Left ventricle myocardium superior (tissue), 1 donor: ENCODE results near the gene GLMN. TPM values are rescaled to one million over a fixed set of nuclear protein-coding genes. Genes with fewer than 3 reads are reported as not detected.

Experiments used
- ATAC-seq: fragments of 200-7000 bp; cut with Tn5 transposase; one replicate; pipeline ENCODE4 v1.9.1; 2020; ENCODE audit warnings: mild to moderate bottlenecking, moderate library complexity
- DNase-seq: peaks from one replicate; pipeline ENCODE4 v3.0.0-alpha.2; 2020
- intact Hi-C: fragments of 100-400 bp; cut with micrococcal nuclease; formaldehyde crosslinking; loops from one replicate; pipeline ENCODE4 v1.11.0; 2022
- long read RNA-seq: library from polyadenylated mRNA; unstranded; transcript quantifications from one replicate; pipeline ENCODE4 v2.0.0, GENCODE V29; 2021
- total RNA-seq: library from RNA; stranded (reverse); fragmentation: NEBNext Ultra II Directional; extraction: Animal tissue kit (Norgen Biotek cat#: 25700); gene quantifications from one replicate; pipeline ENCODE4 v1.2.1, GENCODE V29; 2021
- donor health status: DM: no; HTN: yes; CAD: no; lungs with severe emphysema.

GLMN gene, protein sequence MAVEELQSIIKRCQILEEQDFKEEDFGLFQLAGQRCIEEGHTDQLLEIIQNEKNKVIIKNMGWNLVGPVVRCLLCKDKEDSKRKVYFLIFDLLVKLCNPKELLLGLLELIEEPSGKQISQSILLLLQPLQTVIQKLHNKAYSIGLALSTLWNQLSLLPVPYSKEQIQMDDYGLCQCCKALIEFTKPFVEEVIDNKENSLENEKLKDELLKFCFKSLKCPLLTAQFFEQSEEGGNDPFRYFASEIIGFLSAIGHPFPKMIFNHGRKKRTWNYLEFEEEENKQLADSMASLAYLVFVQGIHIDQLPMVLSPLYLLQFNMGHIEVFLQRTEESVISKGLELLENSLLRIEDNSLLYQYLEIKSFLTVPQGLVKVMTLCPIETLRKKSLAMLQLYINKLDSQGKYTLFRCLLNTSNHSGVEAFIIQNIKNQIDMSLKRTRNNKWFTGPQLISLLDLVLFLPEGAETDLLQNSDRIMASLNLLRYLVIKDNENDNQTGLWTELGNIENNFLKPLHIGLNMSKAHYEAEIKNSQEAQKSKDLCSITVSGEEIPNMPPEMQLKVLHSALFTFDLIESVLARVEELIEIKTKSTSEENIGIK
- 6.3 TPM for total RNA-seq
- long read RNA-seq, transcript GLMN-201 (19 exons, 1,995 nt) = major isoform, 8 of 10 reads
- long read RNA-seq, partial matches to known transcripts = 0 of 10 reads
- long read RNA-seq, other reads (novel, unspliced or antisense) = 2 of 10 reads

DNA sequence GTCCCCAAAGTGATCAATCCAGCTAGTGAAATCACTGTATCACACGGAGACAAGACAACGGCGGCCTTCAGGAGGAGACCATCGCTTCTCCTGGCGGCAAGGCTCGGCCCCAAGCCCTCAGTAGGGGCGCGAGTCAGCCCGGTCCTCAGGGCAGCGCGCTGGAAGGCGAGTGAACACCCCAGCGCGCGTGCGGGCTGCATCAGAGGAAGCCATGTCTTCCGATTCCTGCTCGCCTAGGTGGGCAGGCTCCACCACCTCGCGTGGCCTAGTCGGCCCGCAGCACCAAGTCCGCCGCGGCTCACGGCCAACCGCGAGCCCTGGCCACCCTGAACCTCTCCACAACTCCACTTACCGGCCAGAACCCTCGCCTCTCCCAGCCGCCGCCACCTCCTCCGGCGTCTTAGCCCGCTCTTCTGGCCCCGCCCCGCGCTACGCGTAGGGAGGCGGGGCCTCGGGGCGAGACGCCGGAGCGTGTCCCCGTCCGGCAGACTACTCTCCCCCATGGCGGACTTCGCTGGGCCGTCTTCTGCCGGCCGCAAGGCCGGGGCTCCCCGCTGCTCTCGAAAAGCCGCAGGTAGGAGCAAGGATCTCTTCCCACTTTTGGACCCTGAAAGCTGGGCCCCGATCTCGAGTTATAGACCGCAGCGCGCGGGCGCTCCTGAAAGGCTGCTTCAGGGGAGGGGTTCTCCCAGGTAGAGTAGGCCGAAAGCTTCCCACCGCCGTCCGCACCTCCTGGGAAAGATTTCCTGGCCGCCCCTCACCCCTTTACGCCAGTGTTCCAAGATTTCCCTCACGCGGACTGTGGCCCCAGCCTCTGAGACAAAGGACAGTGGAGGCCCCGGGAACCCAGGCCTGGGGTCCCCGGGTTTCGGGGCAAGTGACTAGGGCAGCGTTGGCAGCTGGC is at the start of gene GLMN, which contains the start of gene RPAP2:
GLMN (minus strand) TSS at position 415 of the 904 bp plus-strand sequence. CDS start 988 bp downstream, outside the sequence.
RPAP2 (plus strand) TSS at position 487 of the 904 bp plus-strand sequence; CDS start at position 502, 15 bp downstream.
- DNase-seq (peak; percentile 90), ATAC-seq (peak; percentile 100)
- intact Hi-C loops = no loop called here

DNA sequence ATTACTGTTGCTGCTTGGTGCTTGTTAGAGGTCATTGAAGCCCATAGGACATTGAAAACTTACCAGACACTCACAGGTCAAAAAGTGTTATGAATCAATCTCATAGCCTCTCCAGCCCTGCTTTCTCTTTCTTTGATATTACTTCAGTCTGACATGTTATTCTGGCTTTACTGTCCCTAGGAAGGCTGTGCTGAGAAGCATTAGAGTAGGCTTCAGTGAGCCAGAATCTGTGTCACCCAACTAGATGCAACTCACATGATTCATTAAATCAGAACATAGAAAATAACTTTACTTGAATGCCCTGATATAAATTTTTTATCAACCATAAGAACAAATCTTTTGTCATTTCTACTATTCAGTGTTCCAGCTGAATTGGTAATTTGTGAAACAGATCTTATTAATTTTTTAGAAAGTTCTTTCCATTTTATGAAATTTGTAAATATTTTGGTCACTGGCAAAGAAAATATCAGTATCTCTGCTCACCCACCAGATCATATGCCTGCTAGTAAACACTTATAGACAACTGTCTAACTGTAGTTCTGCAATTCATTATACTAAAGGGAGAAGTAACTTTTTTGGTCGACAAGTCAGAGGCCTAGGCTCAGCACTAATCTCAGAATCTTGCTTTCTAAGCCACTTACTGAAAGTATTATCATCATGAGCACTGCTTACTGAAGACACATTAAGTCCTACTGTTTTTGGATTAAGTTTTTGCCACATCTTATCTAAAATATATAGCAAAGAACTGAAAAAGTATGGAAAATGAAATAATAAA is 48.3 kb upstream of the GLMN start:
- ATAC-seq = no peak
- no peak for DNase-seq
- intact Hi-C loops = no loop called here

DNA sequence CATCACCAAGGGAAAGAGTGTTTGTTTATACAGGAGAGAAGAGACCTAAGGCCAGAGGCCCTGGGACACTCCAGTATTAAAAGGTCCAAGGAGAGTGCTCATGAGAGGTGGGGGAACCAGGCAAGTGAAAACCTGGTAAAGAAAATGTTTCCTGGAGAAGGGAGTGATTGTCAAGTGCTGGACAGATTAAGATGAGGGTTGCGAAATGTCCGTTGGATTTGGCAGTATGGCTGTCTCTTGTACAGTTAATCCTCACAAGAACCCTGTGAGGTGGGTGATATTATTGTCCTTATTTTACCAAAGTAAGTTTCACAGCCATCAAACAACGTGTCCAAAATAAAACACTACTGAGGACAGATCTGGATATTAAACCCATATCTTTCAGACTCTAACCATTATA is 44.3 kb upstream of the GLMN start:
- intact Hi-C loops = no loop called here
- ATAC-seq = no peak
- DNase-seq = no peak

DNA sequence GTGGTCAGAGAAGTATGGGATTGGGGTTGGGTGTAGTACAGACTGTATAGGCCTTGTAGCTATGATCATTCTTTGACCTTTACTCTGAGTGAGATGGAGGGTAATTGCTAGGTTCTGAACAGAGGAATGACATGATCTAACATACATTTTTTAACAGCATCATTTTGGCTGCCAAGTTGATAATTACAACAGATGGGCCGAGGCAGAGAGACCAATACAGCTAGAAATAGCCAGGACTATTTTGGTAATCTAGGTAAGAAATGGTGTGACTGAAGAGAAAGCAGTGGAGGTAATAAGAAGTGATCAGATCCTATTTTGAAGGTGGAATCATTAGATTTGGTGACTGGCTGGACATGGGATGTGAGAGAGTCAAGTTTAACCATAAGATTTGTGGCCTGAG is 43.6 kb upstream of the GLMN start:
- DNase-seq (no peak), ATAC-seq (no peak)
- intact Hi-C loops = no loop called here

DNA sequence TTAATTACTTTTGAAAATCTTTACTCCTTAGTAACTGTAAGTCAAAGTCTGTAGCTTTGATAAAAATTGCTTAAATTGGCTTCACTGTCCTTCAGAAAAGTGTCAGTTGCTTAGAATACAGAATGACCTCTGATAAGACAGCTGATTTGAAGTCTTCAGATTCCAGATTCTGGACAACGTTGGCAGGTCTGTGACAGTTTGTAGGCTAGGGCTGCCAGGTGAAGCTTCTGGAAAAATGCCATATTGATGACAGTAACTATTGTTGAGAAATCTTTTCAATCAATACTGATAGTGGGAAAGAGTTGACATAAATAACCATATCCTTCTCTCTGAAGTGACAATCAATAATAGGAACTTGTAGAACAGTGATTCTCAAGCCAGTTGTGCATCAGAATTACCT is 41.4 kb upstream of the GLMN start:
- intact Hi-C loops = no loop called here
- ATAC-seq (no peak), DNase-seq (no peak)

DNA sequence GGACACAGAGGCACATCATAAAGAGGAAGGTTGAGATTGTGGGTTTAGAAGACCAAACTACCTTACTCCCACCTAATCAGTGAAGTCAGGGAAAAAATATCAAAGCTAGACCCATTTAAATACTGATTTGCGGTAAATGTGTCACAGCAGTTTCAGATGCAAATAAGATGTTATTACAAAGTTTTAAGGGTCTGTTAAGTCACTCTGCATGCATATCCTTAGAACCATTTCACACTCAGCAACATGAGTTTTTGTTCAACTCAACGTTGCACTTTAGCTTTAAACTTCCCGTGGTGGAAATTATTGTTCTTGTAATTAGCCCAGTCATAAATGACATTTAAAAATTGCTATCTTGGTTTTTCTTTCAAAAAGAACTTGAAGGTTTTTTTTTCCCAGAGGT is 34.9 kb upstream of the GLMN start:
- intact Hi-C loops = no loop called here
- DNase-seq (no peak), ATAC-seq (no peak)

DNA sequence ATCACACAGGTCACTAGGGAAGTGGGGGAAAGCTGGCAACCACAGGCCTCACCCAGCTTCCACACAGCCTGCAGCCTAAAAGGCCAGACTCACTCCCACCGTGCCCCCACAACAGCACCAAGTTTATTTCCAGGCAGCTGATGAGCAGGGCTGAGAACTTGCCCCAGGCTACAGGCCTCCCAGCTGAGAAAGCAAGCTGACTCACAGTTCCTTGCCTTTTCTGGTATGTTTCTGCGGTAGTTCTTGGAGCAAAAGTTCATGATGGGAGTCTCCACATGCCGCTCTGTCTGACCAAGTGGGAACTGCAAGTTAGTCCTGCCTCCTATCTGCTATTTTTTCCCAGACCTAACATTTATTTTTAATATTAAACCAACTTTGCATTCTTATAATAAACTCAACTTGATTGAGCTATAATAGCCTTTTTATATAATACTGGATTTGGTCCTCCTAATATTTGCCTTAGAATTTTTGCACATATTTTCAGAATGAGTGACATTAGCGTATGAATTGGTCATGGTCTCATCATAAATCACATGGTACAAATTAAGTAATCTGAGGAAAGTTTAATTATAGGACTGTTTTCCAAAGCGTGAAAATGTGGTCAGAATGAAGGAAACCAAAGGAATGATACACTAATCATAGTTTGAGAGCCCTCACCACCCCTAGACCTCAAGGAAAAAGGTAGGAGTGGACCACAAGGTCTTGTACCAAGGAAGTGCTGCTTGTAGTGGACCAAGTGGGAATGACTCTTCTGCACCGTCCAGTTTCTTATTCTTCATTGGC is 30.8 kb upstream of the GLMN start:
- intact Hi-C loops = no loop called here
- DNase-seq = no peak
- no peak for ATAC-seq

DNA sequence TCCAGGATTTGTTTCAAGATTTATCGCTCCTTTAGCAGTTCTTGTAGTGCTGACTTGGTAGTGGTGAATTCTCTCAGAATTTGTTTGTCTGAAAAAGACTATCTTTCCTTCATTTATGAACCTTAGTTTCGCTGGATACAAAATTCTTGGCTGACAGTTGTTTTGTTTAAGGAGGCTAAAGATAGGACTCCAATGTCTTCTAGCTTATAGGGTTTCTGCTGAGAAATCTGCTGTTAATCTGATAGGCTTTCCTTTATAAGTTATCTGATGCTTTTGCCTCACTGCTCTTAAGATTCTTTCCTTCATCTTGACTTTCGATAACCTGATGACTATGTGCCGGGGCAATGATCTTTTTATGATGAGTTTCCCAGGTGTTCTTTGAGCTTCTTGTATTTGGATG is 29.0 kb upstream of the GLMN start:
- intact Hi-C loops = no loop called here
- DNase-seq = no peak
- no peak for ATAC-seq

DNA sequence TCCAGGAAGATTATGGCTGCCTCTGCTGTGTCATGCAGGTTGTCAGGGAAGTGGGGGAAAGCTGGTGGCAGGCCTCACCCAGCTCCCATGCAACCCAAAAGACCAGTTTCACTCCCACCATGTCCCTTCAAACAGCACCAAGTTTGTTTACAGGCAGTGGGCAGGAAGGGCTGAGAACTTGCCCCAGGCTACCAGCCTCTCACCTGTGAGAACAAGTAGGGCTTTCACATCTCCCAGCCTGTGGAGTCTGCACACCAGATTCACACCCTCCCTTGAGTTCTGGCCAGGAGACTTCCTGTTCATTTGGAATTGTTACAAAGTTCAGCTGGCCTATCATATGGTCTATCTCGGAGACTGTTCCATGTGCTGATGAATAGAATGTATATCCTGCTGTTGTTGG is 27.9 kb upstream of the GLMN start:
- intact Hi-C loops = no loop called here
- no peak for ATAC-seq

DNA sequence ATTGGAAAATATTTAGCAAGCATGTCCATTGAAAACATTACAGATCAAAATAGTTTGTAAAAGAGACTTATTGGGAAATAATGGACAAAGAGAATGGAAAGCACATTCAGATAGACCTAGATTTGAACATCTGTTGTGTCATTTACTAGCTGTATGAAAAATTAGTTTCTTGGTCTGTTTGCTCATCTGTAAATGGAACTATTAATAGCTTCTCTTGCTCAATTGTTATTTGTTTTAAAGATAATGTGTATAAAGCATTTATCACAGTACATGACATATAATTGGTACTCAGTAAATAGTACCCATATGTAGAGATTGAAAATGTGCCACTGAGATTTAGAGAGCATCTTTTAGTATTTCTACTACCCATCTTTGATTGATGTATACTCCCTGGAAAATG is 26.0 kb upstream of the GLMN start:
- intact Hi-C loops = no loop called here
- ATAC-seq = no peak
- DNase-seq = no peak

More for the DNA sequence above, 27.9 kb upstream of the GLMN start:
- DNase-seq = no peak

DNA sequence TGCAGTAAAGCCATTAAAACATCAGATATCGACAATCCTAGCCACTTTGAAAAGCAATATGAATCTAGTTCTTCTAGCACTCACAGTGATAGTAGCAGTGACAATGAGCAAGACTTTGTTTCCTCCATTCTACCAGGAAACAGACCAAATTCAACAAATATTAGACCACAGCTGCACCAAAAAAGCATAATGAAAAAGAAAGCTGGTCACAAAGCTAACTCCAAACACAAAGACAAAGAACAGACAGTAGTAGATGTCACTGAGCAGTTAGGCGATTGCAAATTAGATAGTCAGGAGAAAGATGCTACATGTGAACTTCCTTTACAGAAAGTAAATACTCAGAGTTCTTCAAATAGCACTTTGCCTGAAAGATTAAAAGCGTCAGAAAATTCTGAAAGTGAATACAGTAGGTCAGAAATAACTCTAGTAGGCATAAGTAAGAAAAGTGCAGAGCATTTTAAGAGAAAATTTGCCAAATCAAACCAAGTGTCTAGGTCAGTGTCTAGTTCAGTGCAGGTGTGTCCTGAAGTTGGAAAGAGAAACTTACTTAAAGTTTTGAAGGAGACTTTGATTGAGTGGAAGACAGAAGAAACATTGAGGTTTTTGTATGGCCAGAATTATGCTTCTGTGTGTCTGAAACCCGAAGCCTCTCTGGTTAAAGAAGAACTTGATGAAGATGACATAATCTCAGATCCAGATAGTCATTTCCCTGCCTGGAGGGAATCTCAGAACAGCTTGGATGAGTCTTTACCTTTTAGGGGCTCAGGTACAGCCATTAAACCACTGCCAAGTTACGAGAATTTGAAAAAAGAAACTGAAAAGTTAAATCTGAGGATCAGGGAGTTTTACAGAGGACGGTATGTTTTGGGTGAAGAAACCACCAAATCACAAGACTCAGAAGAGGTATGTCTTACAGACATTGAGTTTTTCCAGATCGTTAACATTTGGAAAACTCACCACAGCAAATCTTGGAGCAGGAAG is 25.0 kb upstream of the GLMN start:
- ATAC-seq = no peak
- intact Hi-C loops = no loop called here
- DNase-seq = no peak

DNA sequence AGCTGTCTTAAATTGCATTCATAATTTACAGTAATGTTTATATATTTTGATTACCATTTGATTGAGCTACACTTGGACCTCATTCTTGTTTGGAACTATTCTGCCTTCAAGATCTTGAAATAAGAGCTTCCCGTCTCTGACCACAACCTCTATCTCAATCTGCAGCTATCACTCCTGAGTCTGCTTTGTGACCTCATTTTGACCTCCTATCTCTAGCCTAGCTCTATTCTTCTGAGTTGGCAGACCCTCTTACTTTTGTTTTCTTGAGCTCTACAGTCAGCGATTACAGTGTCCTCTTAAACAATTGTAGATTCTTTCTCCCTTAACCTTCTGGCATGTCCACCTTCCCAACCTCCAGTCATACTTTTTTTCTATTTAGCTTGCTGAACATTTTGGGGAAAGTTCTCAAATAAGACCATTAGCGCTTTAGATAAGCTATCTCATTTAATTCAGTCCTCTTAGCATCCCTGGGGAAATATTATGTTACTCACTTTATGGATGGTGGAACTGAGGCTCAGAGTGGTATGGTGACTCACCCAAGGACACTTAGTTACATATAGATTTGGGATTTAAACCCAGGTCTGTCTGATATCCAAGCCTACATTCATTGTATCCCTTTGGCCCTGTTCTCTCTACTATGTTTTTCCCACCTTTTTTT is 19.2 kb upstream of the GLMN start:
- DNase-seq (no peak), ATAC-seq (peak; percentile 19)
- intact Hi-C loops = no loop called here

DNA sequence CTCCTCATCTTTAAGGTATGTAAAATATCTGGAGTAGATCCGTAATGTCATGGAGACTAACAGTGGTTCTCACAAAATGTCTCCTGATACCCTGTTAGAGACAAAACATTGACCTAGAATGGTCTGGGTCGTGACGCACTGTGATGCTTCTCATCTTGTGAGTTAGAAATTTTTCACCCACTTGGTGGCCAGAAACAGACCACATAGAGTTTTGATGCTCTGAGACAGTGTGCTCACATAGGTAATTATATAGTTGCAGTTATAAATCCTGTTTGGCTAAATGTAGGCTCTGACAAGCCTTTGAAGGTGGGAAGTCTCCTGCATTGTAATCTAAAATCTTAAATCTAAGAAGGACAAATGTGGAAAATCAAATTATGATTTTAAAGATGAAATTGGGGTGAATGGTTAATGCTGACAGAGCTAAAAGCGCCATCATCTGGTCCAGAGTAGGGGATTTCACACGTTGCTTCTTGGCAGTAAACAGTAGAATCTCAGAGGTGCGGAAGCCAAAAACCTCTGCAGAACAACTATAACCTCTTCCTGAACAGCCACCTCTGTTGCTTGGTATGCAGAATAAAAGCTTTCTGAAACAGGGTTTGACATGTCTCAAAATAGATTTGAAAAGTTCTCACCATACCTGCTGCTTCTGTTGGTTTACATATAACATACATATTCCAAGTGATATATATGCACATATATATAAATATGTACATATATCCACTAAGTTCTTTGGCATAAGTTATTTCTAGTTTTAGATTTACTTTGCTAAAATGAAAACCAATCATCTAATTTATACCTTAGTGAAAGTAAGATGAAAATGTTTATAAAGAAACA is 17.2 kb upstream of the GLMN start:
- DNase-seq (no peak), ATAC-seq (no peak)
- intact Hi-C loops = no loop called here

DNA sequence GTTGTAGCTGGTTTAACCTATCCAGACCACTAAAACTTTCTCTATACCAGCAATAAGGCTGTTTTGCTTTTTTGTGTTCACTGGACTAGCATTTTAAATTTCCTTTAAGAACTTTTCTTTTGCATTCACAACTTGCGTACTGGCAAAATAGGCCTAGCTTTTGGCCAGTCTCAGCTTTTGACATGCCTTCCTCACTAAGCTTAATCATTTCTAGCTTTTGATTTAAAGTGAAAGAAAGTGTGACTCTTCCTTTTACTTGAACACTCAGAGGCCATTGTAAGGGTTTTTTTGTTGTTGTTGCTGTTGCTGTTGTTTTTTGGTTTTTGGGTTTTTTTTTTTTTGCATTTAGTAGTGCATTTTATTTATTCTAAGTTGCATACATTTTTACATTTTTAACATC is 15.2 kb upstream of the GLMN start:
- DNase-seq (no peak), ATAC-seq (no peak)
- intact Hi-C loops = no loop called here

DNA sequence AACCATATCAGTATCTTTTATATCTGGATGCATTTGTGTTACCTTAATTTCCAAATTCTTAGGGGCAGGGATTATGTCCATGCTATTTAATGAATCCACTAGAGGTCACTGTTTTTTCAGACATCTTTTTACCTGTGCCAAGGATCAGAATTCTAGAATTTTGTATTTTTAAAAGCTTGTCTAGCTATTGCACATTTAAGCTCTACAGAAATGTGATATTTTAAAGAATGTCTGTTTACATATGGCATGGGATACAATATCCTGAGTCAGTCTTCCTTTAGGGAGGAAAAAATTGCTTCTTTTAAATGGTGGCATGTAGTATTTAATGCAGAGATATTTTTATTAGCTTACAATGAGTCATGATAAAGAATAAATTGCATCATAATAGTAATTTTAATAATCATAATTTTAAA is 11.4 kb upstream of the GLMN start:
- intact Hi-C loops = no loop called here
- DNase-seq (no peak), ATAC-seq (peak; percentile 30)

DNA sequence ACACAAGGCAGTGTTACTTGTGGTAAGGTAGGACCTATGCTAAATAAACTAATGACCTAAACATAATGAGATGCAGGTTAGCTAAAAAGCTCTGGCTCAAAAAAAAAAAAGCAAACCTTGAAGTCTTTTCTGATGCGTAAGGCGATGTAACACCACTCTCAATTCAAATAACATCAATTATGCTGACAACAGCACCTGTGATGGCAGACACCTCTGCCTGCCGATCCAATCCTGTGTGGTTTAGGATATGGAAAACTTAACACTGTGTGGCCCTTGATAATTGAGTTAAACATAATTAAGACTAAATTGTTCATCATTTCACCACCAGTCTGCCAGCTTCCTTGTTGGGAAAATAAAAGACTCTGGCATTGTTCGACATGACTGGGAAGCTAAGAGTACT is 9.2 kb upstream of the GLMN start:
- ATAC-seq (no peak), DNase-seq (no peak)
- intact Hi-C loops = loop anchor here (10.0 kb wide), 1 partner anchor 317 kb away; no protein-coding TSS in a partner anchor
